GM12872 (cell line): ENCODE measurements around the gene SLPI.
A peak's percentile ranks its signal among the peaks of the same experiment; 100 is the strongest.

Experiments
- CTCF ChIP-seq: IDR thresholded peaks from 3 replicates; pipeline ENCODE4 v1.5.1; 2011; ENCODE audit warnings: low read depth, mild to moderate bottlenecking, low read length, moderate library complexity; ENCODE audit not compliant: insufficient read depth

The SLPI gene

GRCh38 chr20:45253261-45253660 lies 1.1 kb downstream of the SLPI start:
- no peak for TF ChIP-seq CTCF

GRCh38 chr20:45251884-45252560 lies 2.3 kb downstream of the SLPI start:
- no peak for TF ChIP-seq CTCF

- no peak for TF ChIP-seq CTCF
These were observed 5.8 kb downstream of the SLPI start for GRCh38 chr20:45248609-45249008.

- no peak for TF ChIP-seq CTCF
These were observed 6.5 kb downstream of the SLPI start for GRCh38 chr20:45247865-45248264.

- TF ChIP-seq CTCF, result no peak
These were observed 8.3 kb downstream of the SLPI start for GRCh38 chr20:45246109-45246508.

GRCh38 chr20:45238139-45238538 lies 16.2 kb downstream of the SLPI start:
- no peak for TF ChIP-seq CTCF

GRCh38 chr20:45235995-45236394 lies 18.4 kb downstream of the SLPI start:
- TF ChIP-seq CTCF, result peak; percentile 72
